ENCODE data around the gene CTSK. TPM values are rescaled to one million over a fixed set of nuclear protein-coding genes. Genes with fewer than 3 reads are reported as not detected.
"Not testable (repeated sequence)": the region's sequence is repeated elsewhere in the genome, so short reads cannot be mapped to it uniquely, and the experiment has no call there.

Gene CTSK
- 0.52 and 1.7 TPM in 2 replicates for total RNA-seq

DNA sequence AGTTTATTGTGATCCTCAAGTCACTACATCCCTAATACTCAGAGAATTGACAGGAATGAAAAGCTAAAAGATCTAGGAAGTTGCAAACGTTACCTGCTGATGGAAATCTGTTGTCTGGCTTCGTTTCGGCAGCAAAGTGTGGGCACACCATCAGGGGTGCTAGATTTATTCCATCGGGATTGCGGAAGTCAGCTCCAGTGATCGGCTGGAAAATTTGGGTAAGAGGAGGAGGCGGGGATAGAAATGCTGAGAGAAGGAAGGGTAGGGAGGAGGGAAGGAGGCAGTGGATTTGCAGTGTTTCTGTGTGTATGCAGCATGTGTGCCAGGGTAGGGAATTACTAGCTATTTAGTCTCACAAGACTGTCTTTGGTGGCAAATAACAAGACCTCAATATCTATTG lies at the start of gene CTSK:
Gene CTSK, minus strand, starts transcription at position 140 of the 400 bp plus-strand sequence. CDS start 1,455 bp downstream, outside the sequence.
- DNase-seq (ENCODE audit: low read depth): no peak

DNA sequence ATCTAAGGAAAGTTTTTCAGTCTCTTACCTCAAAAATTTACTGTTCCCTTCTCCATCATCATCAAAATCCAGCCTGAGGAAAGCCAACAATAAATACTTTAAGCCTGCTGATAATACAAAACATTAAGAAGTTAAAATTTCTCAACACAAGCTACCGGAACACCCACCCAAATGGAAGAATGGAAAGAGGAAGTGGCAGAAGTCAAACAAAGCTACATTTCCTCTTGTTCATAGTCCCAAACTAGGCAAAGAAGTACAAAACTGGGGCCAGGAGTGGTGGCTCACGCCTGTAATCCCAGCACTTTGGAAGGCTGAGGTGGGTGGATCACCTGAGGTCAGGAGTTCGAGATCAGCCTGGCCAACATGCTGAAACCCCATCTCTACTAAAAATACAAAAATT lies 44.7 kb upstream of the CTSK start:
- not testable (repeated sequence) for DNase-seq (ENCODE audit: low read depth)

DNA sequence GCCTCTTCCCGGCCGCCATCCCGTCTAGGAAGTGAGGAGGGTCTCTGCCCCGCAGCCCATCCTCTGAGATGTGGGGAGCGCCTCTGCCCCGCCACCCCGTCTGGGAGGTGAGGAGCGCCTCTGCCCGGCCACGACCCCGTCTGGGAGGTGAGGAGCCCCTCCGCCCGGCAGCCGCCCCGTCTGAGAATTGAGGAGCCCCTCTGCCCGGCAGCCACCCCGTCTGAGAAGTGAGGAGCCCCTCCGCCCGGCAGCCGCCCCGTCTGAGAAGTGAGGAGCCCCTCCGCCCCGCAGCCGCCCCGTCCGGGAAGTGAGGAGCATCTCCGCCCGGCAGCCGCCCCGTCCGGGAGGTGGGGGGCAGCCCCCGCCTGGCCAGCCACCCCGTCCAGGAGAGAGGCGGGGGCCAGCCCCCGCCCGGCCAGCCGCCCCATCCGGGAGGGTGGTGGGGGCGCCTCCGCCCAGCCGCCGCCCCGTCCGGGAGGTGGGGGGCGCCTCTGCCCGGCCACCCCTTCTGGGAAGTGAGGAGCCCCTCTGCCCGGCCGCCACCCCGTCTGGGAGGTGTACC lies 42.8 kb upstream of the CTSK start:
- not testable (repeated sequence) for DNase-seq (ENCODE audit: low read depth)

DNA sequence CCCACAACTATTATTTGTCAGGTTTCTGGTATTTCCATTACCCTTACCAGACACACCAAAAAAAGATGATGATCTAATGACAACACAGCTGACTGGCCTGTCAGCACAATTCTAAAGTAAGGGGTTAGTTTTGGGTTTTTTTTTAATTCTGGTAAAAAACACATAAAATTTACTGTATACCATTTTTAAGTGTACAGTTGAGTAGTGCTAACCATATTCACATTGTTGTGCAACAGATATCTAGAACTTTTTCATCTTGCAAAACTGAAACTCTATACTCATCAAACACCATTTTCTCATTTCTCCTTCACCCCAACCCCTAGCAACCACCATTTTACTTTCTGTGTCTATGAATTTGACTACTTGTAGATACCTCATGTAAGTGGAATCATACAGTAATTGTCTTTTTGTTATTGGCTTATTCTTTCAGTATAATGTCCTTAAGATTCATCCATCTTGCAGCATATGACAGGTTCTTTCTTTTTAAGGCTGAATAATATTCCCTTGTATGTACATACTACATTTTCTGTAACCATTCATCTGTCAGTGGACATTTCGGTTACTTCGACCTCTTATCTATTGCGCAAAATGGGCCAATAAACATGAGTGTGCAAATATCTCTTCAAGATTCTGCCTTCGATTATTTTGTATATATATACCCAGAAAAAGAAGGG lies 38.5 kb upstream of the CTSK start:
- no peak for DNase-seq (ENCODE audit: low read depth)

DNA sequence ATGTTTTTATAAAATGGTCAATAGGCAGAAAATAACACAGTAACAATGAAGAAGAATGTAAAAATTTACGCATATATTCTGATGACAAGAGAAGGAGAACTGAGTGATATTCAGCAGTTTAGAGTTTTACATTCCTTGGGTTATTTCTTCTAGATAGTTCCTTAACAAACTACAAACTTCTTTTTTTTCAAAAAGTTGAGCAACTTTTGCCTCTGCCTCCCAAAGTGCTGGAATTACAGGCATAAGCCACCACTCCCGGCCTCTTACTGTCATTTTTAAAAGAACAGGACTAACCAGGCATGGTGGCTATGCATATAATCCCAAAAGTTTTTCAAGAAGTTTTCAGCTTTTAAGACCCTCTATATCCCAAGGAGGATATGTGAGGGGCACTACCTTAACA lies 35.4 kb upstream of the CTSK start:
- no peak for DNase-seq (ENCODE audit: low read depth)

DNA sequence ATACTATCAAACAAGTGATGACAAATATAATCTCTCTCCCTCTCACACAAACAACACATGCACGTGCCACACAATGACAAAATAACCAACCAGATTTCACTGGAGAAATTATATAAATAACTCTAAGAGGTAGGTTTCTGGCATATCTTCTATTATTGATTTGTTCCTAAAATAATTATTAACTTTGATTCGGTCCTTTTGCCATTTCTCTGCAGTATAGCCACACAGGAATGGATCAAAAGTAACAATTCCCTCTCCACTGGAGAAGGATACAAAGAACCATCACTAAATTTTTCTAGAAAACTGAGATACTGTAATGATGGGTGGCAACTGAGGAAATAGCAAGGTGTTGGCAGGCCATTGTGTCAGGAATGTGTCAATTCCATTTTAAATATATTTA lies 34.9 kb upstream of the CTSK start:
- no peak for DNase-seq (ENCODE audit: low read depth)

DNA sequence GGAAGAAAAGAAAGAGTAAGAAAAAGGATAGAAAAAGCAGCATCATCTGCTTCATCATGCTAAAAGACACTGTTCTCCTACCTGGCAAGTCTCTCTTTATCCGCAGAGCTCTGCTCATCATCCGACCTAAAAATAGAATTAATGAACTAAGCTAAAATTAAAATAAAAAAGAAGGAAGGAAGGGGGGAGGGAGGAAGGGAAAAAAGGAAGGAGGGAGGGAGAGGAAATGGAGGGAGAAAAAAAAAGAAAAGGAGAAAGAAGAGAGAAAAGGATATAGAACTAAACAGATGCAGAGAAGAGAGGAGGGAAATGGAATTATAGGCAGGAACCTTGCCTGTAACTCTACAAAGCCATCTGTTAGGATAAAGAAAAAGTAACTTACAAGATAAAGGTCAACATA lies 34.3 kb upstream of the CTSK start:
- DNase-seq (ENCODE audit: low read depth): no peak

DNA sequence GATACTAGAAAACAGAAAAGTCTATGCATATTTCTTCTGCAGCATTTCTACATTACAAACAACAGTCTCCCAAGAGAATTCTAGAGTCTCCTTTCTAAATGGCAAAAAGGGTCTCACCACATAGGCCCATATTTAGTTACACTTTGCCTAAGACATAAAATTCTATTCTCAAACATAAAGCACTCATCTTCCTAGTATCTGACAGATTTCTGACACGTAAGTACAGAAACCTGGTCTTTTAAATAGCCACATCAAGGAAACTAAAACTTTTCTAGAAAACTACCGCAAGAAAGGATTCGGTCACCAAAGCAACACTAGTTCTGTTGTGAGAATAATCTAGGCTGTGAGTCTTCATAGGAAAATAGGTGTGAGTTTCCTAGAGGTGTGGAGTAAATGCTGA lies 33.6 kb upstream of the CTSK start:
- DNase-seq (ENCODE audit: low read depth): no peak

DNA sequence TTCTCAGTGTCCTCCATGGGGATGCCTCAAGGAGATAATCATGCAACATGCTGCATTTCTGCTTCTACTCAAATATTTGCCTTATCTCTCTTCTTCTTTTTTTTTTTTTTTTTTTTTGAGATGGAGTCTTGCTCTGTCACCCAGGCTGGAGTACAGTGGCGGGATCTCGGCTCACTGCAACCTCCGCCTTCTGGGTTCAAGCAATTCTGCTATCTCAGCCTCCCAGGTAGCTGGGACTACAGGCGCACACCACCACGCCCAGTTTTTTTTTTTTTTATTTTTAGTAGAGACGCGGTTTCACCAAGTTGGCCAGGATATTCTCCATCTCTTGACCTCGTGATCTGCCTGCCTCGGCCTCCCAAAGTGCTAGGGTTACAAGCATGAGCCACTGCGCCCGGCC lies 32.8 kb upstream of the CTSK start:
- DNase-seq (ENCODE audit: low read depth): not testable (repeated sequence)

DNA sequence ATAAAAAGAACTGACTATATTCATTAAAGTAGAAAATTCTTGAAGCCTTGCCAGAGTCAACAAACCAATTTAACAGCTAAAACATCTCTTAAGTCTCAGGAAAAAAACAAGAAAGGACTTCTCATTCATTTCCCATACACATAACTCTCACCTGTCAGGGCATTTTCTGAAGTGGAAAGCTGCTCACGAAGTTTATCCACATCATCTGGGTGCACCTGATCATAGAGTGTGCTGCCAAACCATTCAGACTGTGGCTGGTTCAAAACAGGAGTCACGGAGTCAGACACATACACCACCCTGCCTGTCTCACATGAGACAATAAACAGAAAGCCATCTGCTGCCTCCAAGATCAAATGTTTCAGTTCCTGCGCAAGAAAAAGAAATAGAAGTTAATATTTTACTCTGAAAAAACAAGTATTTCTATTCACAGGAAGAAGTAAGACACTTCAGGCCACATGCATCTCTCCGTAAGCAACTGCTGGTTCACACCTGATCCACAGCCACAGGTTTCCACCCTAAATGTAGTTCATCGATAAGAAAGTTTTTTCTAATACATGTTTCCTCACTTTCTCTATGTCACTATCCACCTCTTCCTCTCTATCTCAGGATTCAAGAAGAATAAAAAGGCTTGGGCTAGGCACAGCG lies 28.2 kb upstream of the CTSK start:
- peak; percentile 27 for DNase-seq (ENCODE audit: low read depth)

DNA sequence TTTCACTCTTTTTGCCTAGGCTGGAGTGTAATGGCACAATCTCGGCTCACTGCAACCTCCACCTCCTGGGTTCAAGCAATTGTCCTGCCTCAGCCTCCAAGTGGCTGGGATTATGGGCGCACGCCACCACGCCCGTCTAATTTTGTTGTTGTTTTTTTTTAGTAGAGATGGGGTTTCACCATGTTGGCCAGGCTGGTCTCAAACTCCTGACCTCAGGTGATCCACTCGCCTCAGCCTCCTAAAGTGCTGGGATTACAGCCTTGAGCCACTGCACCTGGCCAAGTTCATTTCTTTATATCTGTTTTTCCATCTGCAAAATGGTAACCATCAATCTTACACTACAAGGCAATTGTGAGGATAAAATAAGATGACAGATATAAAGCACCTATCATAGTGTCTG lies 25.9 kb upstream of the CTSK start:
- not testable (repeated sequence) for DNase-seq (ENCODE audit: low read depth)

DNA sequence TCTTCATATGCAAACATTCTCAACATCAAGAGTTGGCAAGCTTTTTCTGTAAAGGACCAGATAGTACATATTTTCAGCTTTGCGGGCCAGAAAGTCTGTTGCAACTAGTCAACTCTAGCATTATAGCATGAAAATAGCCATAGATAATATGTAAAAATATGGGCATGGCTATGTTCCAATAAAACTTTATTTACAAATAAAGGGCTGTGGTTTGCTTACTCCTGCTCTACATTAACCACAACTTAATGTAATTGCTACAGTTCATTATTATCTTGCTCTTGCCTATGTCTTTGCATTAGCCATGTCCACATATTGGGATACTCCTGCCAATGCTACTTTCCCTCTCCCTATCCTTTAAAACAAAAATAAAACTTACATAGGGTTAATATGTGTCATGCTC lies 24.5 kb upstream of the CTSK start:
- DNase-seq (ENCODE audit: low read depth): no peak

DNA sequence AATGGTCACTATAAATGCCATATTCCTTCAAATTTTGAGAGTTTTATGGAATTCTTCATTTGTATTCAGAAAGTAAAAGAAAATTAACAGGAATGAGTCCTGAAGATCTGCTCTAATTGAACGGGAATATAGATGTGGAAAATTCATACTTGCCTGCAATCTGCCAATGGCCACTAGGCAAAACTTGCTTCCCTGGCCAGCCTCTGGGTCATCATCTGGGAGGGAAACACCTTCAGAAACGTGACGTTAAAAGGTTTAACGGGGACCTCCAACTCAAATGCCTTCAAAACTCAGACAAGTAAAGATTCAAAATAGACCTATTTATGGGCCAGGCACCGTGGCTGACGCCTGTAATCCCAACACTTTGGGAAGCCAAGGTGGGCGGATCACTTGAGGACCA lies 21.7 kb upstream of the CTSK start:
- no peak for DNase-seq (ENCODE audit: low read depth)

DNA sequence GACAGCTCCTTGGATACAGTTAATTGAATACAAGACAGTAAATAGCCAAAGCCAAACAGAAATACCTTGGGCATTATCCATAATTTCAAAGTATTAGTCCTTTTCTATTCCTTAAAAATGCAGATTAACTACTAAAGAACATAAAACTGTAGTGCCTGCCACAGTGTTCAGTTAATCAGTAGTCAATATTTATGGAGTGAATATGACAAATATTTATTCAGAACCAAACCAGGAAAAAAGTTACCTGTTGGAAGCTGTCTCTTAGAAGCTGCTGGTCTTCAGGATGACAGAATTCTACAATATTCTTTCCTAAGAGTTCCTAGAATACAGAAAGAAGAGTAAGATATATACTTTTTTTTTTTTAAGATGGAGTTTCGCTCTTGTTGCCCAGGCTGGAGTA lies 18.2 kb upstream of the CTSK start:
- DNase-seq (ENCODE audit: low read depth): no peak

DNA sequence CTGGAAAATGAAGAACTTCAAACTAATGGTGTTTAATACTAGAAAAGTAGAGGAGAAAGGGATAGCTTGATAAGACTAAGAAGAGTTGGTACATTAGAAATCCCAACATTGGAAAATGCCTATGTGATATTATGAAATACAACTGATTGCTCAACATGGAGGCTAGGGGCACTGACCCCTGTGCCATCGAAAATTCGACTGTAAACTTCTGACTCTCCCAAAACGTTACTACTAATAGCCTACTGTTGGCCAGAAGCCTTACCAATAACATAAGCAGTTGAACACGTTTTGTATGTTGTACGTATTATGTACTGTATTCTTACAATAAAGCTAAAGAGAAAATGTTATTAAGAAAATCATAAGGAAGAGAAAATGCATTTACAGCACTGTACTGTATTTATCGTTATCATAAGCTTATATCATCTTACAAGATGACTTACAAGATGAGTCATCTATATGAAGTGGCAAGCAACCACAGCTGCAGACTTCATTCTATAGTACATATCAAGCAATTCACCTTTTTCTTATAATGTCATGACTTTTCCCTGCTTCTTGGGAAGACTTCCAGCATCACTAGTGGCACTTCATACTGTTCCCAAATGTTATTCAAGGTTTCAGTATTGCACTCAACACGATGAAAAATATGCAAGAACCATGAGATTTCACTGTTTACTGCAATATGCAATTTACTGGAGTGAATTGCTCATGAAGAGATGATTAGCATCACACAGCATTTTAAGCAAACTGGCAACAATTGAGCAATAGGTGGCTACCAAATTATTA lies 12.9 kb upstream of the CTSK start:
- no peak for DNase-seq (ENCODE audit: low read depth)

DNA sequence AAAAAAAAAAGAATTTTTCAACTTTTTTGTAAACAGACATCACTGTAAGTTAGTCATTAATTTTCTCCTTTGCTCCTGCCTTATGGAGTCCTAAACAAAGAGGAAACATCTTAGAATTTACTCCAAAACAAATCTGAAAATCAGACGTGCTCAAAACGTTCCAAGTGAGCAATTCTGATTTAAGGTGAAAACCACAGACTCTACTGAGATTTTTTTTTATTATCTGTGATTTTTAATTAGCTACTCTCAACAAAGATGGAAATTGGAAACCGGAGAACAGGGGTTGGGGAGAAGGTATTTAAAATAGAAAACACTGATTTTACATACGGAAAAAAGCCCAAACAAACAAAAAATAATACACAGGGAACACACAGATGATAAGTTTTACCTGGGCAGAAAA lies 7.8 kb upstream of the CTSK start:
- no peak for DNase-seq (ENCODE audit: low read depth)

DNA sequence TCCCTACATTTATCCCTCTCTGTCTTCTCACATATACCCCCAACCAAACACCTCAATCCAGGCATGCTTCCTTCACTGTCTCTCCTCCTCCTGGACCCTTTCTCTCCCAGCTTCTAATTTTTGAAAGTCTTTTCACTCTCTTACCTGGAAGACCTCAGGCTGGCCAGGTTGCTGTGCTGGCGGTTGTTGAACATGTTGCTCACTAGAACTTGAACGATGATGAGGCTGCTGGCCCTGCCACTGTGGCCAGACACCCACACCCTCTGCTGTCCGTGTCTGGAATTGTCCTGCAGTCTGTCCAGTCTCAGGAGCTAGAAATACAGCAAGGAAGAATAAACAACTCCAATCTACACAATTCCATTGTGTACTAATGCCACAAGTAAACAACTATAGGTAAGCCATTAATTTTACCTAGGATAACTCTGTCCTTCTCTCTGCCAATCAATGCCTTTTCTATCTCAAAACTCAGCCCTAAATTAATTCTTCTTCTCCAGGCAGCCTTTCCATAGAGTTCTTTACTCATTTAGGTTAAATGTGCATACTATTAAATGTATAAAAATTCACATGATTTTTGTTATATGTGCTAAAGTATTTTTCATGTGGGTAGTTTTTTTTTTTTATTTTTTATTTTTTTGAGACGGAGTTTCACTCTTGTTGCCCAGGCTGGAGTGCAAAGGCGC lies 5.1 kb upstream of the CTSK start:
- DNase-seq (ENCODE audit: low read depth): peak; percentile 58

DNA sequence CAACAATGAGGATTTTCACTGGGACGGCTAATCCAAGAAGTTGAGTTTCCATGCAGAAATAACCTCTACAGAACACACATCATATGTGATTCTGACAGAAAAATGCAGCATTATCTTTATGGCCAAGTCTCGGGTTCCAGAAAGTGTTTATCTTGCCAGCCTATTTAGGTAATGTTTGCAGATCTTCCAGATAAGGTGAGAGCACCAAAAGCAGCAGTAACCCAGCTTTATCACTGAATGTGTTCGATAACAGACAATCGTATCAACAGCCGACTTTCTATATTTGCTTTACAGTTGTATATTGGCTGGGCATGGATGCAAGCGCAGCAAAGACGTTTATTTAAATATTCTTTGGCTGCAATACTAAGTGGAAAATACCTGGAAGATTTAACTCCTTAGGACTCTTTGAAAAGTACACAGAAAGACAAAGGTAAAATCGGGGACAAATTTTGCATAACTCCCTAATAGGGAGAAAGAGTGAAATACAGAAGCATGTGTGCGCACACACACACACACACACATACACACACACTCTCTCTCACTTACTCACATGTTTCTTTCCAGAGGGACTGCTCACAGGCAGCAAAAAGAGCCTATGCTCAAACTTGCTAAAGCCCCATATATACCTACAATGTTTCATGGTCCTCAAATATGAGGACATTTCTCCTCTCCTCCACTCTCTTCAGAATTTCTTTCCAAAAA lies 3.0 kb upstream of the CTSK start:
- DNase-seq (ENCODE audit: low read depth): no peak

DNA sequence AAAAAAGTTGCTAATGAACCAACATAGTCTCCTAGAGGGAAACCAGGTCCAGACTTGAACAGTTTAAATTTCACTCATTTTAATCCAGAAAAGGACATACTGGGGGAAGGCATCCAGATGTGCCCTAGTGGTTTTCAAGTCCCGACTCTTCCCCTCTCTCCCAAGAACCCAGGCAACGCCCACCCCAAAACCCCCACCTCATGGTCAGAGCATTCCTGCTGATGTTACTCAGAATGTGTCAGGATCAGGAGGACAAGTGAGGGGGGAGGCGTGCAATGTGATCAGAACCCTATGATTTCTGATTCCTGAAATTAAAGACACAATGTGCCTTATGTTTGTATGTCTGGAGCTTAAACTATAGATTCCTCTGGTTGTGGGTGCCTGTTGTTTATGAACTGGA lies 1.6 kb upstream of the CTSK start:
- DNase-seq (ENCODE audit: low read depth): peak; percentile 4

DNA sequence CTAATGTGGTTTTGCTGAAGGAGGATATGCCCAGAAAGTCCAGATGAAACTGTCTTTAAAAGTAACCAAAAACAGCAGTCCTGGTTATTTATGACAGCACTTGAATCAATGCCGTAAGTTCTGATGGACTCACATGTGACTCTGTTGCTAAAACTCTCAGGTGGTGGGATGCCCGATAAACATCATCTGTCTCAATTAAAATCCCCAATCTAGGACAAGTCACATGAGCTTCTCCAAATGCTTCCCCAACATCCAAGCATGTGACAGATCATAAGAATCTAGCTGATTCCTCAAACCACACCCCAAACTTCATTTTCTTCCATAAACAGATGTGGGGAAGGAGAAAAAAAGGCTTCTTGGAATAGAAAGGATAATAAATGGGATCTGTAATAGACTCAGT lies 786 bp upstream of the CTSK start:
- no peak for DNase-seq (ENCODE audit: low read depth)

DNA sequence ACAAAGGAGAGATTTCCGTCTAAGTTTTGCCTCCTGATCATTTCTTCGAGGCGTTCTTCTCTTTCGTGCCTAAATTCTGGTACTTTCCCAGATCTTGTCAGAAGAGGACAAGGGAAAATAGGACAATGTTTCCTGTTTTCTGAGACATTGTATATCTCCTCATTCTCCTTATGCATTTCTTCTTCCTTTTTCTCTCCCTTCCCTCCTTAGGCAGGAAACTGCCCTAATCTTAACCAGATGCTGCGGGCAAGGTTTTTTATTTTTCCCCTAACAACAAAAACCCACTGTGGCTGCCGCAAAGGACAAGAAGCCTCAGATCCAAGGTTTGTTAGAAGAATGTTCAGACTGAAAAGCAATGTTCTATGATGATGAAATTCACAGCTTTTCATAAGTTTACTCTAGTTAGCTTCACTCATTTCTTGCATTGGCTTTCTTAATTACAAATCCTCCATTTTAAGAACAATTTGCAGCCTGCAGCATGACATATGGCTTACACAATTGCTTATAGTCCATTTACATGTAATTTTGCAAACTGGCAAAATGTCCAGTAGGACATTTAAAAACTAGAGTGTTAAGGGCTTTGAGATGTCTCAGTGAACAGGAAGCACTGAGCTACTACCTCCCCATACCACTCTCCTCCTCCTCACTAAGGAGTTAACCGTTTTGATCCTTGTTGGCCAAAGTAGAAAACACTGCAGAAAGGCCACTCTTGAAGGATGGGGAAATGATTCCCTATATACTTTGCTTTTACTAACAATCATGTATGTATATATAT lies 624 bp downstream of the CTSK start:
- DNase-seq (ENCODE audit: low read depth): no peak

Data from renal cortical epithelial cell (primary cell).